HepG2 (cell line): ENCODE data around the gene TSNAX. TPM values are rescaled to one million over a fixed set of nuclear protein-coding genes. Genes with fewer than 3 reads are reported as not detected.

Experiments
- ATAC-seq: fragments of 200-7000 bp; cut with Tn5 transposase; 3 replicates; pipeline ENCODE4 v1.9.1; 2020; ENCODE audit warnings: mild to moderate bottlenecking, moderate library complexity
- BruUV-seq: library from RNA; stranded (reverse); fragments of 400-500 nt; replicated peaks from 2 replicates; lab custom pipeline; 2021; lab: Mats Ljungman, UMichigan
- CTCF ChIA-PET: fragments of 300-600 bp; formaldehyde crosslinking; extraction: SDS; loops from one replicate; lab custom pipeline; 2021; ENCODE audit warnings: low total read pairs, inconsistent platforms, low intra/inter-chr PET ratio; lab: Yijun Ruan, JAX
- POLR2A ChIA-PET: fragments of 350-600 bp; sonication (Branson Sonifier 250); formaldehyde crosslinking; loops from one replicate; lab custom pipeline; 2020; ENCODE audit warnings: antibody characterized with exemption, inconsistent platforms; lab: Yijun Ruan, JAX
- DNase-seq: peaks from one replicate; pipeline ENCODE4 v3.0.0-alpha.2; 2015; ENCODE audit warnings: low spot score
- FAIRE-seq: peaks from 3 replicates; lab custom pipeline; 2011; peaks lifted over from hg19 to GRCh38; lab: Jason Lieb, UNC
- H2AFZ ChIP-seq: one replicate; pipeline ENCODE4 v1.6.1; 2011; ENCODE audit warnings: low read length, inconsistent platforms
- H3K27ac ChIP-seq: fragments of 300-600 bp; 3 replicates; pipeline ENCODE4 v1.8.0; 2011; ENCODE audit warnings: mixed run types, mild to moderate bottlenecking, mixed read lengths, low read length, inconsistent platforms; ENCODE audit not compliant: insufficient read depth; ENCODE audit errors: extremely low read length
- H3K27me3 ChIP-seq, 2 experiments: fragments of 200-600 bp in 1 of 2; 2 replicates in 1 of 2; 3 replicates in 1 of 2; pipeline versions ENCODE4 v1.6.0 to v1.8.0; 2011; ENCODE audit warnings: low read length in 2 of 2, mild to moderate bottlenecking in 2 of 2, moderate library complexity in 2 of 2, inconsistent platforms in 1 of 2; ENCODE audit not compliant: insufficient read depth in 2 of 2, control insufficient read depth in 1 of 2
- H3K36me3 ChIP-seq, 2 experiments: fragments of 200-600 bp in 1 of 2; replicated peaks in 1 of 2; 2 replicates in 1 of 2; 3 replicates in 1 of 2; pipeline versions ENCODE4 v1.5.1 to v1.8.0; 2011; ENCODE audit warnings: low read length in 2 of 2, inconsistent platforms in 1 of 2; ENCODE audit not compliant: insufficient read depth in 2 of 2, control insufficient read depth in 1 of 2
- H3K4me1 ChIP-seq: 2 replicates; pipeline ENCODE4 v1.5.1; 2012; ENCODE audit warnings: low read length, inconsistent platforms; ENCODE audit not compliant: insufficient read depth
- H3K4me2 ChIP-seq: 2 replicates; pipeline ENCODE4 v1.6.0; 2011; ENCODE audit warnings: low read depth, low read length, inconsistent platforms
- H3K4me3 ChIP-seq, 3 experiments: fragments of 200-600 bp in 1 of 3; sonication (generic), shearing (Covaris generic) in 1 of 3; replicated peaks in 1 of 3; 2 replicates each; pipeline ENCODE4 v1.5.1; 2011 to 2016; ENCODE audit warnings: low read length in 3 of 3, inconsistent platforms in 2 of 3, low read depth in 2 of 3, mild to moderate bottlenecking in 2 of 3, control low read depth in 1 of 3, mixed read lengths in 1 of 3; ENCODE audit not compliant: insufficient read depth in 1 of 3
- H3K79me2 ChIP-seq: one replicate; pipeline ENCODE4 v1.6.1; 2011; ENCODE audit warnings: low read length, inconsistent platforms; ENCODE audit not compliant: insufficient read depth
- H3K9ac ChIP-seq: 2 replicates; pipeline ENCODE4 v1.6.0; 2011; ENCODE audit warnings: mild to moderate bottlenecking, low read depth, low read length, inconsistent platforms; ENCODE audit not compliant: insufficient read depth
- H3K9me3 ChIP-seq: 2 replicates; pipeline ENCODE4 v1.5.1; 2012; ENCODE audit warnings: mild to moderate bottlenecking, low read length
- H4K20me1 ChIP-seq: 2 replicates; pipeline ENCODE4 v1.6.0; 2011; ENCODE audit warnings: inconsistent platforms, mild to moderate bottlenecking, low read length, moderate library complexity; ENCODE audit not compliant: insufficient read depth
- CEBPB ChIP-seq: IDR thresholded peaks from 2 replicates; pipeline ENCODE4 v1.6.1; 2011; ENCODE audit warnings: low read depth, low read length, improper control_type of control experiment, borderline replicate concordance
- MLLT10 ChIP-seq: sonication (generic); formaldehyde crosslinking; IDR thresholded peaks from 2 replicates; pipeline ENCODE4 v1.4.0; 2020; ENCODE audit warnings: missing genetic modification reagents
- SOX13 ChIP-seq, 3 experiments: fragments of 450-650 bp in 1 of 3; sonication (generic) in 1 of 3; formaldehyde crosslinking in 1 of 3; IDR thresholded peaks in 2 of 3; conservative IDR thresholded peaks in 1 of 3; 2 replicates each; pipeline versions ENCODE4 v1.5.0 to v1.6.1; 2016 to 2020; ENCODE audit warnings: antibody characterized with exemption in 1 of 3, mild to moderate bottlenecking in 1 of 3, missing compliant biosample characterization in 1 of 3, missing genetic modification reagents in 1 of 3, moderate library complexity in 1 of 3
- SRSF9 ChIP-seq: fragments of 200-400 bp; formaldehyde crosslinking; IDR thresholded peaks from 2 replicates; pipeline ENCODE4 v1.6.1; 2018; ENCODE audit warnings: borderline replicate concordance, mild to moderate bottlenecking, low read depth, low read length; ENCODE audit not compliant: insufficient read depth, poor library complexity, severe bottlenecking
- SRY ChIP-seq: sonication (generic); formaldehyde crosslinking; IDR thresholded peaks from 2 replicates; pipeline ENCODE4 v1.8.0; 2022; ENCODE audit warnings: mild to moderate bottlenecking, missing genetic modification reagents
- U2AF2 ChIP-seq: fragments of 200-400 bp; formaldehyde crosslinking; IDR thresholded peaks from 2 replicates; pipeline ENCODE4 v1.6.1; 2017; ENCODE audit warnings: low read depth, mild to moderate bottlenecking, low read length
- ZNF367 ChIP-seq: sonication (generic); formaldehyde crosslinking; IDR thresholded peaks from 2 replicates; pipeline ENCODE4 v1.4.0; 2020; ENCODE audit warnings: missing genetic modification reagents, borderline replicate concordance
- ZNF484 ChIP-seq: sonication (generic); formaldehyde crosslinking; IDR thresholded peaks from 2 replicates; pipeline ENCODE4 v1.5.1; 2020; ENCODE audit warnings: mild to moderate bottlenecking, low read depth, missing genetic modification reagents, borderline replicate concordance
- ZNF761 ChIP-seq: sonication (generic); formaldehyde crosslinking; conservative IDR thresholded peaks from 2 replicates; pipeline ENCODE4 v1.4.0; 2020; ENCODE audit warnings: mild to moderate bottlenecking, missing genetic modification reagents
- WGBS: methylation state at CpG from one replicate; pipeline ENCODE4 v1.1.6; 2017; ENCODE audit warnings: low lambda C conversion rate; 5-methylcytosine and 5-hydroxymethylcytosine counted together
- in situ Hi-C: cut with HindIII; loops from 2 replicates; pipeline ENCODE4 v1.10.0; 2017; ENCODE audit warnings: low pct_unique_long_range_greater_than_20kb; ENCODE audit not compliant: extremely low pct_ligation_motif_present
- intact Hi-C: fragments of 100-400 bp; cut with micrococcal nuclease; formaldehyde crosslinking; loops from one replicate; pipeline ENCODE4 v1.10.0; 2022; ENCODE audit not compliant: unreplicated experiment
- polyA plus RNA-seq, 8 experiments: library from polyadenylated mRNA; depleted of rRNA in 3 of 8; stranded (reverse) in 7 of 8; unstranded in 1 of 8; fragments of >200 nt; fragmentation: Illumina TruSeq in 4 of 8; extraction: Trizol in 4 of 8; gene quantifications; 2 replicates each; pipeline versions ENCODE4 v1.2.1 to v1.2.3, GENCODE V29; 2011 to 2016; ENCODE audit warnings: low read depth in 4 of 8, missing spikeins in 1 of 8, mixed read lengths in 1 of 8; ENCODE audit not compliant: insufficient read depth in 1 of 8
- total RNA-seq, 5 experiments: library from RNA; depleted of rRNA; stranded (reverse); fragments of >200 nt; fragmentation: Illumina TruSeq; extraction: Trizol; gene quantifications; 2 replicates each; pipeline ENCODE4 v1.2.3, GENCODE V29; 2016; ENCODE audit warnings: low read depth in 1 of 5
- TF ChIP-seq, protein P1 (sequence below), 2 experiments: IDR thresholded peaks; 2 replicates each; pipeline ENCODE4 v1.6.1; 2011 to 2012; ENCODE audit warnings: low read length in 2 of 2, borderline replicate concordance in 1 of 2, low read depth in 1 of 2, mild to moderate bottlenecking in 1 of 2, moderate library complexity in 1 of 2
- TF ChIP-seq, protein P2 (sequence below): sonication (generic); formaldehyde crosslinking; IDR thresholded peaks from 2 replicates; pipeline ENCODE4 v1.4.0; 2020; ENCODE audit warnings: mild to moderate bottlenecking, missing genetic modification reagents

The TSNAX gene
- total and polyA plus RNA-seq, 2 of the 13 experiments (the other 11 are each of a cell fraction or from before 2014, with no cell fraction given), result 13.2 to 46.2 TPM

DNA sequence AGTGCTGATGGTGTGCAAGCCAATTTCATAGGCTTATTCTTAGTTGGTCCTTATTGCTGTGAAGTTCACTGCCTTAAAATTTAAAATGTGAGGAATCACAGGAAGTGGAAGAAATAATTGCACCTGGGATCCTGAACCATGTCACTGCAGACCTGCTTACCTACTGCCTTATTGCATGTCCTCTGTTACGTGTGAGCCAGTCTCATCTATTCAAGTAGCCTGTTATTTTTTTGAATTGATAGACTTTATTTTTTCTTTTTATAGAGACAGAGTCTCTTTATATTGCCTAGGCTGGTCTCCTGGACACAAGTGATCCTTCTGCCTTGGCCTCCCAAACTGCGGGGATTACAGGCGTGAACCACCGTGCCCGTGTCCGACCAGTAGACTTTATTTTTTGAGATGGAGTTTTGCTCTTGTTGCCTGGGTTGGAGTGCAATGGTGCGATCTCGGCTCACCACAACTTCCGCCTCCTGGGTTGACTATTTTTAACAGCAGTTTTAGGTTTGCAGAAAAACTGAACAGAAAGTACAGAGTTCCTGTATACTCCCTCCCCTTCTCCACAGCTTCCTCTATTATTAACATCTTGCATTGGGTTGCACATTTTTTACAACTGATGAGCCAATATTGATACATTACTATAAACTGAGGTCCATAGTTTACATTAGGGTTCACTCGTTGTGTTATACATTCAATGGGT, 84.1 kb downstream of the TSNAX start:
- H3K9ac ChIP-seq, result no peak overlapping the region
- ChIA-PET POLR2A (no interaction called here), CTCF (no interaction called here)
- H3K79me2 ChIP-seq, result no peaks in the 10 kb centered on the region
- H4K20me1 ChIP-seq, result no peaks in the 10 kb centered on the region
- intact Hi-C loops (no loop called here), in situ Hi-C loops (no loop called here)
- no peak overlapping the region for H3K4me2 ChIP-seq
- no peak overlapping the region for H2AFZ ChIP-seq
- FAIRE-seq (no peak), ATAC-seq (no peak), DNase-seq (no peak)
- no peaks in the 10 kb centered on the region for H3K4me1 ChIP-seq
- no peak overlapping the region for H3K27ac ChIP-seq
- H3K27me3 ChIP-seq, result no peaks in the 10 kb centered on the region; a peak in 1 of 5 replicates
- 69% methylated on average over 10 of the region's 10 CpGs for WGBS
- no peaks in the 10 kb centered on the region for H3K36me3 ChIP-seq
- H3K9me3 ChIP-seq, result no peaks in the 10 kb centered on the region
- no TSS peak for BruUV-seq
- H3K4me3 ChIP-seq, result no peak overlapping the region
- no peak for TF ChIP-seq MLLT10 (CRISPR knock-in tag)
- no peak for TF ChIP-seq ZNF367
- TF ChIP-seq, protein P1, sequence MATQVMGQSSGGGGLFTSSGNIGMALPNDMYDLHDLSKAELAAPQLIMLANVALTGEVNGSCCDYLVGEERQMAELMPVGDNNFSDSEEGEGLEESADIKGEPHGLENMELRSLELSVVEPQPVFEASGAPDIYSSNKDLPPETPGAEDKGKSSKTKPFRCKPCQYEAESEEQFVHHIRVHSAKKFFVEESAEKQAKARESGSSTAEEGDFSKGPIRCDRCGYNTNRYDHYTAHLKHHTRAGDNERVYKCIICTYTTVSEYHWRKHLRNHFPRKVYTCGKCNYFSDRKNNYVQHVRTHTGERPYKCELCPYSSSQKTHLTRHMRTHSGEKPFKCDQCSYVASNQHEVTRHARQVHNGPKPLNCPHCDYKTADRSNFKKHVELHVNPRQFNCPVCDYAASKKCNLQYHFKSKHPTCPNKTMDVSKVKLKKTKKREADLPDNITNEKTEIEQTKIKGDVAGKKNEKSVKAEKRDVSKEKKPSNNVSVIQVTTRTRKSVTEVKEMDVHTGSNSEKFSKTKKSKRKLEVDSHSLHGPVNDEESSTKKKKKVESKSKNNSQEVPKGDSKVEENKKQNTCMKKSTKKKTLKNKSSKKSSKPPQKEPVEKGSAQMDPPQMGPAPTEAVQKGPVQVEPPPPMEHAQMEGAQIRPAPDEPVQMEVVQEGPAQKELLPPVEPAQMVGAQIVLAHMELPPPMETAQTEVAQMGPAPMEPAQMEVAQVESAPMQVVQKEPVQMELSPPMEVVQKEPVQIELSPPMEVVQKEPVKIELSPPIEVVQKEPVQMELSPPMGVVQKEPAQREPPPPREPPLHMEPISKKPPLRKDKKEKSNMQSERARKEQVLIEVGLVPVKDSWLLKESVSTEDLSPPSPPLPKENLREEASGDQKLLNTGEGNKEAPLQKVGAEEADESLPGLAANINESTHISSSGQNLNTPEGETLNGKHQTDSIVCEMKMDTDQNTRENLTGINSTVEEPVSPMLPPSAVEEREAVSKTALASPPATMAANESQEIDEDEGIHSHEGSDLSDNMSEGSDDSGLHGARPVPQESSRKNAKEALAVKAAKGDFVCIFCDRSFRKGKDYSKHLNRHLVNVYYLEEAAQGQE (IDR thresholded peaks at IDR 0.05; ENCODE audit: borderline replicate concordance in 1 of 2, low read depth in 1 of 2, low read length in 2 of 2), result no peak
- TF ChIP-seq, protein P2, sequence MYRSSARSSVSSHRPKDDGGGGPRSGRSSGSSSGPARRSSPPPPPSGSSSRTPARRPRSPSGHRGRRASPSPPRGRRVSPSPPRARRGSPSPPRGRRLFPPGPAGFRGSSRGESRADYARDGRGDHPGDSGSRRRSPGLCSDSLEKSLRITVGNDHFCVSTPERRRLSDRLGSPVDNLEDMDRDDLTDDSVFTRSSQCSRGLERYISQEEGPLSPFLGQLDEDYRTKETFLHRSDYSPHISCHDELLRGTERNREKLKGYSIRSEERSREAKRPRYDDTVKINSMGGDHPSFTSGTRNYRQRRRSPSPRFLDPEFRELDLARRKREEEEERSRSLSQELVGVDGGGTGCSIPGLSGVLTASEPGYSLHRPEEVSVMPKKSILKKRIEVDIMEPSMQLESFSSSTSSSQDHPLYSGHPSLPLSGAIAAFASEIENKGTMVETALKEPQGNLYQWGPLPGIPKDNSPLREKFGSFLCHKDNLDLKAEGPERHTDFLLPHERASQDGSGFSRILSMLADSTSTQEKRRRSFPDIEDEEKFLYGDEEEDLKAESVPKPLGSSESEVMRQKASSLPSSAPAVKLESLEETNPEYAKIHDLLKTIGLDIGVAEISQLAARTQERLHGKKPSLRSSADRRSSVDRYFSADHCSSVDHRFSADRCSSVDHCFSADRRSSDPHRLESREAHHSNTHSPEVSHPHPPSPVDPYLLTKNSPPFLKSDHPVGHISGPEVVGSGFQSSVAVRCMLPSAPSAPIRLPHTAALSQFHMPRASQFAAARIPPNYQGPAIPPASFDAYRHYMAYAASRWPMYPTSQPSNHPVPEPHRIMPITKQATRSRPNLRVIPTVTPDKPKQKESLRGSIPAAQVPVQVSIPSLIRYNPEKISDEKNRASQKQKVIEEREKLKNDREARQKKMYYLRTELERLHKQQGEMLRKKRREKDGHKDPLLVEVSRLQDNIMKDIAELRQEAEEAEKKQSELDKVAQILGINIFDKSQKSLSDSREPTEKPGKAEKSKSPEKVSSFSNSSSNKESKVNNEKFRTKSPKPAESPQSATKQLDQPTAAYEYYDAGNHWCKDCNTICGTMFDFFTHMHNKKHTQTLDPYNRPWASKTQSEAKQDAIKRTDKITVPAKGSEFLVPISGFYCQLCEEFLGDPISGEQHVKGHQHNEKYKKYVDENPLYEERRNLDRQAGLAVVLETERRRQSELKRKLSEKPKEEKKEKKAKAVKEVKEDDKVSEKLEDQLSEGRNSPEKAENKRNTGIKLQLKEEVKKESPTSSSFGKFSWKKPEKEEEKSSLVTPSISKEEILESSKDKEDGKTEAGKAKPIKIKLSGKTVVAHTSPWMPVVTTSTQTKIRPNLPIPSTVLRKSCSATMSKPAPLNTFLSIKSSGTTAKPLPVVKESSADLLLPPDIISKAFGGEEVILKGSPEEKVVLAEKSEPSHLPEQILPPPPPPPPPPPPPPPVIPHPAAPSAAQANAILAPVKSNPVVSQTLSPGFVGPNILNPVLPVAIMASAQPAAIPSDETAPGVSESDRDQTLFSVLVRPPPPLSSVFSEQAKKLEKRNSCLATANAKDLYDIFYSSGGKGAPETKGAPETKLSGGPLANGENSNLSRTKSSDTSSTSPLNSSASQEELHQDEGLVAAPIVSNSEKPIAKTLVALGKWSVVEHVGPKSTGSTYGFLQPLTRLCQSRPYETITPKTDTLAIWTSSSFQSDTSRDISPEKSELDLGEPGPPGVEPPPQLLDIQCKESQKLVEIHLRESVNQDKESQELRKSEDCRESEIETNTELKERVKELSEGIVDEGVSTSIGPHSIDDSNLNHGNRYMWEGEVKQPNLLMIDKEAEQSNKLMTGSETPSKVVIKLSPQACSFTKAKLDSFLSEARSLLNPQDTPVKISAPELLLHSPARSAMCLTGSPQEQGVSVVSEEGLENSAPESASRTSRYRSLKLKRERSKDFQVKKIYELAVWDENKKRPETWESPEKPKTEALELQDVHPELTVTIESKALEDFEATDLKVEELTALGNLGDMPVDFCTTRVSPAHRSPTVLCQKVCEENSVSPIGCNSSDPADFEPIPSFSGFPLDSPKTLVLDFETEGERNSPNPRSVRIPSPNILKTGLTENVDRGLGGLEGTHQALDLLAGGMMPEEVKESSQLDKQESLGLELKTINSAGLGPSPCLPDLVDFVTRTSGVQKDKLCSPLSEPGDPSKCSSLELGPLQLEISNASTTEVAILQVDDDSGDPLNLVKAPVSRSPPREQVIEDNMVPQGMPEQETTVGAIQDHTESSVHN (CRISPR knock-in tag), result no peak
- TF ChIP-seq ZNF484 (CRISPR knock-in tag), result no peak
- TF ChIP-seq SRY (CRISPR knock-in tag), result no peak
- TF ChIP-seq SOX13 (IDR thresholded peaks at IDR 0.05), result no peak
- no peak for TF ChIP-seq SOX13 (CRISPR knock-in tag; conservative IDR thresholded peaks at IDR 0.05 in 1 of 2, IDR thresholded peaks at IDR 0.05 in 1 of 2)
- TF ChIP-seq SRSF9, result no peak
- no peak for TF ChIP-seq ZNF761 (CRISPR knock-in tag)
- TF ChIP-seq U2AF2, result no peak
- no peak for TF ChIP-seq CEBPB
